CD14-positive monocyte (primary cell): Measurements from ENCODE around the gene DLEU7. TPM values are rescaled to one million over a fixed set of nuclear protein-coding genes. Genes with fewer than 3 reads are reported as not detected.
A peak's percentile ranks its signal among the peaks of the same experiment; 100 is the strongest.

Experiments
- DNase-seq, 3 donors: peaks; one replicate each; pipeline ENCODE4 v3.0.0-alpha.2; 2011 to 2022
- H2AFZ ChIP-seq: 2 replicates; pipeline ENCODE4 v1.6.0; 2012; ENCODE audit warnings: mild to moderate bottlenecking, low read depth, low read length, inconsistent platforms; ENCODE audit not compliant: insufficient read depth, poor library complexity, severe bottlenecking
- H3K27ac ChIP-seq, 2 donors: 1 replicate in 1 of 2; 2 replicates in 1 of 2; pipeline ENCODE4 v1.5.1; 2012 to 2013; ENCODE audit warnings: low read length in 2 of 2, control low read depth in 1 of 2, inconsistent platforms in 1 of 2, low read depth in 1 of 2, mild to moderate bottlenecking in 1 of 2
- H3K27me3 ChIP-seq, 2 donors: one replicate each; pipeline versions ENCODE4 v1.6.0 to v1.6.1; 2011 to 2013; ENCODE audit warnings: low read length in 2 of 2; ENCODE audit not compliant: control insufficient read depth in 2 of 2, insufficient read depth in 2 of 2
- H3K36me3 ChIP-seq, 2 donors: replicated peaks in 1 of 2; 1 replicate in 1 of 2; 2 replicates in 1 of 2; pipeline versions ENCODE4 v1.5.1 to v1.6.1; 2012 to 2013; ENCODE audit warnings: low read length in 2 of 2, control low read depth in 1 of 2, inconsistent platforms in 1 of 2, mild to moderate bottlenecking in 1 of 2; ENCODE audit not compliant: insufficient read depth in 2 of 2, control insufficient read depth in 1 of 2
- H3K4me1 ChIP-seq, 2 donors: 1 replicate in 1 of 2; 2 replicates in 1 of 2; pipeline versions ENCODE4 v1.5.1 to v1.6.1; 2012 to 2013; ENCODE audit warnings: low read length in 2 of 2, control low read depth in 1 of 2, inconsistent platforms in 1 of 2, mild to moderate bottlenecking in 1 of 2, moderate library complexity in 1 of 2; ENCODE audit not compliant: insufficient read depth in 2 of 2, control insufficient read depth in 1 of 2
- H3K4me2 ChIP-seq: replicated peaks from 2 replicates; pipeline ENCODE3; 2012; ENCODE audit warnings: low read length, moderate library complexity, mild to moderate bottlenecking; ENCODE audit not compliant: poor library complexity, severe bottlenecking; ENCODE audit errors: extremely low read depth
- H3K4me3 ChIP-seq, 3 experiments: fragments of 200-600 bp in 1 of 3; sonication (generic) in 1 of 3; replicated peaks in 1 of 3; 1 replicate in 2 of 3; 2 replicates in 1 of 3; pipeline ENCODE4 v1.5.1; 2011 to 2013; ENCODE audit warnings: low read length in 3 of 3, mild to moderate bottlenecking in 3 of 3, control low read depth in 2 of 3, low read depth in 2 of 3, inconsistent platforms in 1 of 3, moderate library complexity in 1 of 3
- H3K79me2 ChIP-seq: 2 replicates; pipeline ENCODE4 v1.6.0; 2012; ENCODE audit warnings: mild to moderate bottlenecking, control low read depth, inconsistent platforms, low read length, moderate library complexity; ENCODE audit not compliant: insufficient read depth
- H3K9ac ChIP-seq: 2 replicates; pipeline ENCODE4 v1.6.0; 2017; ENCODE audit warnings: low read length, mild to moderate bottlenecking; ENCODE audit not compliant: insufficient read depth, poor library complexity, severe bottlenecking
- H3K9me3 ChIP-seq, 2 donors: replicated peaks in 1 of 2; 1 replicate in 1 of 2; 2 replicates in 1 of 2; pipeline versions ENCODE4 v1.5.1 to v1.6.1; 2012 to 2013; ENCODE audit warnings: low read length in 2 of 2, control low read depth in 1 of 2; ENCODE audit not compliant: control insufficient read depth in 1 of 2, insufficient read depth in 1 of 2
- H4K20me1 ChIP-seq: 2 replicates; pipeline ENCODE4 v1.6.0; 2012; ENCODE audit warnings: mild to moderate bottlenecking, low read length, control low read depth, moderate library complexity; ENCODE audit not compliant: insufficient read depth
- H3K27ac Mint-ChIP-seq, 7 donors: one replicate each; pipeline ENCODE4 v1.8.0; 2020; ENCODE audit warnings: mild to moderate bottlenecking in 7 of 7, mixed read lengths in 7 of 7, moderate library complexity in 6 of 7, inconsistent platforms in 2 of 7
- H3K27me3 Mint-ChIP-seq, 3 donors: one replicate each; pipeline ENCODE4 v1.8.0; 2021 to 2022; ENCODE audit warnings: low read depth in 3 of 3, mild to moderate bottlenecking in 3 of 3, mixed read lengths in 3 of 3, moderate library complexity in 3 of 3, inconsistent platforms in 1 of 3
- H3K36me3 Mint-ChIP-seq, 2 donors: one replicate each; pipeline ENCODE4 v1.8.0; 2020; ENCODE audit warnings: mixed read lengths in 2 of 2, inconsistent platforms in 1 of 2, mild to moderate bottlenecking in 1 of 2
- H3K4me1 Mint-ChIP-seq: one replicate; pipeline ENCODE4 v1.8.0; 2020; ENCODE audit warnings: mild to moderate bottlenecking, mixed read lengths
- H3K4me3 Mint-ChIP-seq, 2 donors: one replicate each; pipeline ENCODE4 v1.8.0; 2020; ENCODE audit warnings: mild to moderate bottlenecking in 2 of 2, mixed read lengths in 2 of 2, moderate library complexity in 1 of 2
- H3K9me3 Mint-ChIP-seq, 7 donors: one replicate each; pipeline ENCODE4 v1.8.0; 2020 to 2022; ENCODE audit warnings: mixed read lengths in 7 of 7, mild to moderate bottlenecking in 6 of 7, moderate library complexity in 6 of 7, inconsistent platforms in 2 of 7
- CTCF ChIP-seq: fragments of 200-600 bp; IDR thresholded peaks from one replicate; pipeline ENCODE4 v1.8.0; 2022; ENCODE audit warnings: antibody characterized with exemption, mild to moderate bottlenecking
- WGBS: methylation state at CpG from one replicate; pipeline ENCODE4 v1.1.5; 2013; ENCODE audit warnings: missing lambda C conversion rate; ENCODE audit not compliant: insufficient coverage; 5-methylcytosine and 5-hydroxymethylcytosine counted together
- intact Hi-C, 2 donors: fragments of 100-400 bp; cut with micrococcal nuclease; formaldehyde crosslinking; loops; one replicate each; pipeline versions ENCODE4 v1.15.0 to v1.15.1; 2023
- polyA plus RNA-seq, 3 donors: library from polyadenylated mRNA; depleted of rRNA in 1 of 3; unstranded in 2 of 3; stranded (reverse) in 1 of 3; fragments of 300-500 nt in 2 of 3; fragments of >200 nt in 1 of 3; fragmentation: Illumina TruSeq in 2 of 3; gene quantifications; 1 replicate in 2 of 3; 2 replicates in 1 of 3; pipeline ENCODE4 v1.2.3, GENCODE V29; 2012 to 2021

The DLEU7 gene
- polyA plus RNA-seq, 3 donors: 1.4 to 16.1 (median 13.0) TPM

- peaks cover 25% of the 10 kb centered on the region for H3K4me1 Mint-ChIP-seq
- no peak overlapping the region for H3K4me3 ChIP-seq
- no peak overlapping the region for H3K4me2 ChIP-seq
- peaks cover 7 to 18% (median 8%) of the 10 kb centered on the region in 3 donors for H3K27me3 Mint-ChIP-seq
- no peak overlapping the region for H3K9ac ChIP-seq
- no peak for TF ChIP-seq CTCF
- WGBS: 100% methylated on average over 4 of the region's 6 CpGs
- peaks cover 0 to 5% (median 1%) of the 10 kb centered on the region in 7 donors for H3K9me3 Mint-ChIP-seq
- H3K27ac ChIP-seq: no peak overlapping the region
- intact Hi-C loops: no loop called here
- H2AFZ ChIP-seq: no peak overlapping the region
- H3K79me2 ChIP-seq: no peaks in the 10 kb centered on the region
- peak overlapping the region in 1 of 7 donors; percentile 55 for H3K27ac Mint-ChIP-seq
- H3K4me1 ChIP-seq: peaks cover 18 to 22% of the 10 kb centered on the region in 2 donors
- H3K9me3 ChIP-seq: no peaks in the 10 kb centered on the region
- no peaks in the 10 kb centered on the region for H4K20me1 ChIP-seq
- H3K36me3 Mint-ChIP-seq: peaks cover 4 to 10% of the 10 kb centered on the region in 2 donors
- no peak for DNase-seq
- peaks cover 0 to 9% of the 10 kb centered on the region in 2 donors for H3K27me3 ChIP-seq
- no peaks in the 10 kb centered on the region for H3K36me3 ChIP-seq
- peak overlapping the region; percentile 72 to 84 for H3K4me3 Mint-ChIP-seq
These were observed 788 bp upstream of the DLEU7 start for GRCh38 chr13:50844084-50844875.

- H3K9me3 ChIP-seq: no peaks in the 10 kb centered on the region
- H3K27me3 Mint-ChIP-seq: peaks cover 7 to 18% (median 8%) of the 10 kb centered on the region in 3 donors
- peak overlapping the region; percentile 77 for H3K4me2 ChIP-seq
- H3K4me3 Mint-ChIP-seq: peak overlapping the region; percentile 65 to 68
- peaks cover 4 to 9% of the 10 kb centered on the region in 2 donors for H3K36me3 Mint-ChIP-seq
- peaks cover 18 to 22% of the 10 kb centered on the region in 2 donors for H3K4me1 ChIP-seq
- peaks cover 0 to 5% (median 1%) of the 10 kb centered on the region in 7 donors for H3K9me3 Mint-ChIP-seq
- TF ChIP-seq CTCF: no peak
- H3K4me3 ChIP-seq: peak overlapping the region in 1 of 3 experiments; percentile 65
- peaks cover 0 to 9% of the 10 kb centered on the region in 2 donors for H3K27me3 ChIP-seq
- WGBS: 22% methylated on average over 3 of the region's 8 CpGs
- no peaks in the 10 kb centered on the region for H3K79me2 ChIP-seq
- peak overlapping the region; percentile 79 for H2AFZ ChIP-seq
- H3K27ac Mint-ChIP-seq: no peak overlapping the region
- intact Hi-C loops: no loop called here
- DNase-seq: no peak
- H3K27ac ChIP-seq: no peak overlapping the region
- no peaks in the 10 kb centered on the region for H3K36me3 ChIP-seq
- peak overlapping the region; percentile 58 for H3K9ac ChIP-seq
- H4K20me1 ChIP-seq: no peaks in the 10 kb centered on the region
- H3K4me1 Mint-ChIP-seq: peaks cover 25% of the 10 kb centered on the region
These were observed 569 bp downstream of the DLEU7 start for GRCh38 chr13:50842990-50843256.
